SW 1271 (cell line): ENCODE data around the gene MRRF.

ENCODE experiments used
- DNase-seq, 2 experiments: peaks; one replicate each; lab custom pipeline; 2025; lab: John Stamatoyannopoulos, UW

The MRRF gene

GRCh38 chr9:122332644-122333043 lies 68.0 kb downstream of the MRRF start:
- DNase-seq: no peak

- DNase-seq: no peak
These were observed 68.6 kb downstream of the MRRF start for GRCh38 chr9:122333169-122333808.

DNA sequence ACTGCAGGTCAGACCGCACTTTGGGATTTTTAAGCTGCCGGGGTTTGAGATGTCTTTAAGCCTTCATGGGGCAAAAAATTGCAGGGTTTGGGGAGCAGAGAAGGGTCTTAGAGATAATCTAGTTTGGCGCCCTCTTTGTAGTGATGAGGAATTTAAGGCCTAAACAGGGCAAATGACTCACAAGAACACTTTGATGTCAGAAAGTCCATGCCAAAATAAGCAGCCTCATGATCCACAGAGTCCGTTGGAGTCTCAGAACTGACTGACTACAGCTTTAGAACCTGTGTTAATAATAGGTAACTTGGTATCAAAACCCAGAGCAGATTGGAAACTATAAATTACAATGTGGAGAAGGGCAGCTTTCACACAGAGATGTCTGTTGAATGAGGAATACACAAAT lies 70.2 kb downstream of the MRRF start:
- DNase-seq: no peak

GRCh38 chr9:122336189-122336588 lies 71.5 kb downstream of the MRRF start:
- DNase-seq: no peak

- DNase-seq: no peak
These were observed 72.3 kb downstream of the MRRF start for GRCh38 chr9:122336866-122337555.

- no peak for DNase-seq
These were observed 72.9 kb downstream of the MRRF start for GRCh38 chr9:122337556-122337929.

GRCh38 chr9:122338536-122338935 lies 73.9 kb downstream of the MRRF start:
- DNase-seq: no peak

DNA sequence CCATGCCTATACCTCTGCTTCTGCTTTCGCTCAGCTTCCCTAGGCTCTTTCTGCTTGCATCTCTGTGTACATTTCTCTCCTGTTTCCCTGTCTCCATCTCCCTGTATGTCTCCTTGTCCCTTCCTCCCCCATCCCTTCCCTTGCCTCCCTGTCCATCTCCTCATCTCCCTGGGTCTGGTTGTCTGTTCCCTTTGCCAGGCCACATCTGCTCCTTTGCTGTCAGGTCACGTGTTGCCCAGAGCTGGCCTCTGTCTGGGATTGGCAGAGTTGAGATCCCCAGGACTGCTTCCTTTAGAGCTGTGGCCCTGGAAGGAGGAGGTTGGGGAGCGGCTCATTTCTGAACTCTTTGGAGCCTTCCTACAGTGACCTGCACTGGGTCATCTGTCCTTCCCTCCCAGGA lies 74.3 kb downstream of the MRRF start:
- DNase-seq: no peak

GRCh38 chr9:122339579-122339978 lies 74.9 kb downstream of the MRRF start:
- DNase-seq: no peak

- no peak for DNase-seq
These were observed 75.5 kb downstream of the MRRF start for GRCh38 chr9:122340161-122340560.

- no peak for DNase-seq
These were observed 77.8 kb downstream of the MRRF start for GRCh38 chr9:122342323-122343050.

- DNase-seq: no peak
These were observed 82.0 kb downstream of the MRRF start for GRCh38 chr9:122346478-122347347.

DNA sequence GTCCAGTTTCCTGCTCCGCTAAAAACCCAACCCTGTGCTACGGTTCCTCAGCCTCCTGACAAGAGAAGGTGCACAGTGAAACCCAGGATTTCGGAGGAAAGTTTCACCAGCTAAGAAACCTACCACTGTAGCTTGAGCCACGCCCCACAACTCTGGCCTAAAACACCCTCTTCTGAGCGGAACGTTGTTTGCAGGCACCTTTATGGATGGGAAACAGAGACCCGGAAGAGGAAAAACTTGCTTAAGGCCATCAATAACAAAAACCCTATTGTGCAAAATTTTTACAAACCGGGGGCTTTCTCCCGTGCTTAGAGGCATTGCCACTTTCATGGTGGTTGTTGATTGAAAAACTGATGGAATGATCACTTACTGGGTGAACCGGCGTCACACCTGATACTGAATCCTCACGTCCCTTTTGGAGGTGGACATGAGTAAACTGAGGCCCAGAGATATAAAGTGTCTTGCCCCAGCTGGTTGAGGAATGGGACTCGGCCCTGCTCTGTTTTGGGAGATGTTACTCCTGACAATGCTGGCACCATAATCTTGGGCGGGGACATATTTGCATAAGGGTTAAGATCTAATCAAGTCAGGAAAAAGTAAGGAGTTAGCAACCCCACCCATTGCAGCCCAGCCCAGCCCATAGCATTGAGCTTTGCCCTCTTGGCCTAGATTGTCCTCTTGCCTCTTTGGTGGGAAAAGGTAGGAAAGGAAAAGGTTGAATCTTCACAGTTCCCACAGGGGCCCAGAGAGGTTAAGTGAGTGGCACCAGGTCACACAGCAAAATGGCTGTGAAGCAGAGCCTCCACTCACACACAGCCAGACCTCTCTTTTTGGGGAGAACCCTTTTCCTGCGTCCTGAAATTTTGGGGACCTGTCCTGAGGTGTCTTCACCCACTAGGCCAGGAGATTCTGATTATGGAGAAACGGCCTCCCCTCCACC lies 82.9 kb downstream of the MRRF start:
- DNase-seq: no peak

GRCh38 chr9:122348288-122348777 lies 83.7 kb downstream of the MRRF start:
- no peak for DNase-seq

DNA sequence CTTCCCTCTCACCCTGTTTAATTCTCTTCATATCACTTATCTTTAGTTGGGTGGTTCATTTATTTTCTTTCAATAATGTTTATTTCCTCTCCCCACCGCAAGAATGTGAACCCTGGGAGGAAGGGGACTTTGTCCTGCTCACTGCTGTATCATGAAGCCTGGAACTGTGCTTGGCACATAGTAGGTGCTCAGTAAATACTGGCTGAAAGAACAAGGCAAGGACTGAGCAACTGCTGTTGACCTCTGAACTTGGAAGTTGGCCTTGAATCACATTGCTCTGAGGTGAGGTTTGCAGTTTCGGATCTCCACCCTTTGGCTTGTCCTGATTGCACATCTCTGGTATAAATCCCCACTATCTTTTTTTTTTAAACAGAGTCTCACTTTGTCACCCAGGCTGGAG lies 84.1 kb downstream of the MRRF start:
- no peak for DNase-seq

GRCh38 chr9:122349201-122349600 lies 84.5 kb downstream of the MRRF start:
- no peak for DNase-seq

GRCh38 chr9:122350577-122351355 lies 86.1 kb downstream of the MRRF start:
- DNase-seq: peak; percentile 28 to 78

GRCh38 chr9:122354536-122355199 lies 90.0 kb downstream of the MRRF start:
- no peak for DNase-seq

GRCh38 chr9:122355336-122355875 lies 90.7 kb downstream of the MRRF start:
- DNase-seq: no peak
